ENCODE data around the gene FHOD1. TPM values are rescaled to one million over a fixed set of nuclear protein-coding genes. Genes with fewer than 3 reads are reported as not detected.

FHOD1 gene
- total RNA-seq, 2 donors from 2014 or later: 104 to 145 TPM

DNA sequence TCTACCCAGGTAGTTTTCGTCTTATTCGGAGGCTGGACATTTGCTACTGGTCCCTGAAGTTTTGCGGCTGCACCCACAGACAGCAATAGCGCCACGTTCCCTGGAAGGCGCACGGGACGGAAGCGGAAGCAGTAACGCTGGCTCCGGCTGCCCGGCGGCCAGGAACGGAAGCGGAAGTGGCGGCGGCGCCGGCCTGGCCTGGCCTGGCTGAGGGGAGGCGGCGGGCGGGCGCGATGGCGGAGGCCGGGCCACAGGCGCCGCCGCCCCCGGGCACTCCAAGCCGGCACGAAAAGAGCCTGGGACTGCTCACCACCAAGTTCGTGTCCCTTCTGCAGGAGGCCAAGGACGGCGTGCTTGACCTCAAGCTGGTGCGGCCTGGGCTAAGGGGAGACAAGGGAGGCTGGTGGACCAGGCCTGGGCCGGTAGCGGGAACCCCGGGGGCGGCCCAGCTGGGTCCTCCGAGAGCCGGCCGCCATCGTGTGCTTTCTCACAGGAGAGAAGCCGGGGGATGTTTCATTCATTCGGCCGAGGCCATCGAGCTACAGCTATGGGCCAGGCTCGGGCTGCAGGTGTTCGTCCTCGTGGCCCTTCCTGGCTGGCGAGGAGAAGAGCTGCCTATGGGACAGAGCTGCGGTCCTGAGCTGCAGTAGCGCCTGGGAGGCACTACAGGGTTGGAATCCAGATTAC is 55.1 kb downstream of the FHOD1 start, which contains the start of gene E2F4:
Gene E2F4, plus strand, starts transcription at position 161 of the 687 bp plus-strand sequence. Its CDS starts 73 bp downstream, at position 234.
- peak; percentile 99 for ATAC-seq (replicated peaks)
- H3K4me3 Mint-ChIP-seq: peak within 1 kb of the TSS; percentile 85
- no peaks in the 10 kb centered on the region for H3K27me3 Mint-ChIP-seq
- peaks cover 27% of the 10 kb centered on the region for H3K4me1 Mint-ChIP-seq
- peaks cover 48% of the 10 kb centered on the region for H3K36me3 Mint-ChIP-seq (ENCODE audit: low read depth)
- peak within 1 kb of the TSS; percentile 88 for H3K27ac Mint-ChIP-seq
- H3K9me3 Mint-ChIP-seq: no peaks in the 10 kb centered on the region

GRCh38 chr16:67191411-67191994 is 55.8 kb downstream of the FHOD1 start:
- ATAC-seq (replicated peaks): peak; percentile 16
- H3K4me3 Mint-ChIP-seq: peak overlapping the region; percentile 85
- H3K27me3 Mint-ChIP-seq: no peaks in the 10 kb centered on the region
- H3K27ac Mint-ChIP-seq: peak overlapping the region; percentile 88
- peaks cover 42% of the 10 kb centered on the region for H3K36me3 Mint-ChIP-seq (ENCODE audit: low read depth)
- no peaks in the 10 kb centered on the region for H3K9me3 Mint-ChIP-seq
- peaks cover 22% of the 10 kb centered on the region for H3K4me1 Mint-ChIP-seq

- H3K4me1 Mint-ChIP-seq: peaks cover 15% of the 10 kb centered on the region
- H3K27me3 Mint-ChIP-seq: no peaks in the 10 kb centered on the region
- H3K27ac Mint-ChIP-seq: peak overlapping the region; percentile 88
- no peaks in the 10 kb centered on the region for H3K9me3 Mint-ChIP-seq
- ATAC-seq (replicated peaks): no peak
- peaks cover 34% of the 10 kb centered on the region for H3K36me3 Mint-ChIP-seq (ENCODE audit: low read depth)
- peak overlapping the region; percentile 85 for H3K4me3 Mint-ChIP-seq
Measured at GRCh38 chr16:67190448-67191399, 56.6 kb downstream of the FHOD1 start.

DNA sequence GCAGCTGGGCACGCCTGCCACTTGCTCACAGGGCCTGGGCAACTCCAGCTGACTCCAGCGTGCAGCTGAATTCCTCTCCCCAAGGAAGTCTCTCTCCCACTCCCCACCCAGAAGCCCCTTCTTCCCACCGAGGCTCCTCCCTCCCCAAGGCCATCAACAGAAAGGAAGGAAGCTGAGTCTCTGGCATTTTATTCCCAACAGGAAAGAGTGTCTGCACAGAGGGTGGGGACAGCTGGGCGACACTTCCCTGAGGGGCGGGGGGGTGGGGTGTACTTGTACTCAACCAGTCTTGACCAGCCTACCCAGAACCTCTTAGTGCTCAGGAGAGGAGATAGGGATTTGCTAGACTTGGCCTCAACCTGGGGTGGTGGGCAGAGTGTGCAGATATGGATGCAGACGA is 57.2 kb downstream of the FHOD1 start, which contains the start of gene EXOC3L1:
Gene EXOC3L1, minus strand, starts transcription at position 96 of the 400 bp plus-strand sequence. CDS start 460 bp downstream, outside the sequence.
- Mint-ChIP-seq H3K4me1 (peaks cover 20% of the 10 kb centered on the region), H3K36me3 (ENCODE audit: low read depth) (peaks cover 32% of the 10 kb centered on the region), H3K4me3 (peak within 1 kb of the TSS; percentile 85), H3K9me3 (no peaks in the 10 kb centered on the region), H3K27ac (peak within 1 kb of the TSS; percentile 88), H3K27me3 (no peaks in the 10 kb centered on the region)
- no peak for ATAC-seq (replicated peaks)

GRCh38 chr16:67188798-67189197 is 58.5 kb downstream of the FHOD1 start:
- no peaks in the 10 kb centered on the region for H3K9me3 Mint-ChIP-seq
- no peaks in the 10 kb centered on the region for H3K27me3 Mint-ChIP-seq
- peaks cover 17% of the 10 kb centered on the region for H3K4me1 Mint-ChIP-seq
- ATAC-seq (replicated peaks): no peak
- H3K36me3 Mint-ChIP-seq (ENCODE audit: low read depth): peaks cover 20% of the 10 kb centered on the region
- no peak overlapping the region for H3K4me3 Mint-ChIP-seq
- H3K27ac Mint-ChIP-seq: no peak overlapping the region

DNA sequence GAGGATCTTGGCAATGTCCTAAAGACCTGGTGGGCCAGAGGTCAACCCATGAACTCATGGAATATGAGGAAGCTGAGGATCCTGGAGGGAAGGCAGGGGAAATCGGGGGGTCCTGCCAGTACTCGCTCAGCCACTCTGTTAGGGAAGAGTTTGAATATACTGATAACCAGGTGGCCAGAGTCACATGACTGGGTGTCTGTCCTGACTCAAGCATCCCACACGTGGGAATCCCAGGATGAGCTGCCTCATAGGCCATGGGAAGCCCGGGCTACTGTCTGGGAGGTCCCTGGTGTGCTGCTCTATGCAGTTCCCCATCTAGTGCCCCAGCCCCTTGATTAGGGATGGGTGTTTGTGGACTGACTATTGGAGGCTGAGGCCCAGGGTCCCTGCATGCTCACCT is 59.0 kb downstream of the FHOD1 start:
- Mint-ChIP-seq H3K9me3 (no peaks in the 10 kb centered on the region), H3K4me3 (no peak overlapping the region), H3K4me1 (peaks cover 15% of the 10 kb centered on the region), H3K27me3 (no peaks in the 10 kb centered on the region), H3K27ac (no peak overlapping the region), H3K36me3 (ENCODE audit: low read depth) (peaks cover 15% of the 10 kb centered on the region)
- no peak for ATAC-seq (replicated peaks)

- Mint-ChIP-seq H3K27ac (no peak overlapping the region), H3K27me3 (no peaks in the 10 kb centered on the region)
- no peak for ATAC-seq (replicated peaks)
Measured at GRCh38 chr16:67187175-67187890, 59.9 kb downstream of the FHOD1 start.

DNA sequence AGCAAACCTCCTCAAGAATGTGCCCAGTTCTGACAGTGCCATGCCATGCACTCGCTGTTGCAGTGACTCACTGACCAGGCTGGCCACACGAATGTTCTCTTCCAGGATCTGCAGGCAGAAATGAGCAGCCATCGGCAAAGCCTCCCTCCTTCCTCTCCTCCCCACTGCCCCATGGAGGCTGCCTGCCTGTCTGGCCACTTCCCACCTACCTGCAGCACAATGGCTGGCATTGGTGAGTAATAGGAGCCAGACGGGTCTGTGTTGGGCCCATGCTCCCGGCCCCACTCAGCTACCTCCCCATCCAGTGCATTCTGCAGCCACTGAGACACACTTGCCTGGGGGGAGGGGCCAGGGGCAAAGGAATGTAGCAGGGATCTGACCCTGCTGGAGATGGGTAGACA is 60.7 kb downstream of the FHOD1 start:
- Mint-ChIP-seq H3K9me3 (no peaks in the 10 kb centered on the region), H3K4me1 (peaks cover 13% of the 10 kb centered on the region), H3K36me3 (ENCODE audit: low read depth) (peaks cover 5% of the 10 kb centered on the region), H3K27me3 (no peaks in the 10 kb centered on the region), H3K27ac (no peak overlapping the region), H3K4me3 (no peak overlapping the region)
- no peak for ATAC-seq (replicated peaks)

More at GRCh38 chr16:67187175-67187890, 59.9 kb downstream of the FHOD1 start:
- Mint-ChIP-seq H3K36me3 (ENCODE audit: low read depth) (peaks cover 5% of the 10 kb centered on the region), H3K4me3 (no peak overlapping the region), H3K4me1 (peaks cover 15% of the 10 kb centered on the region), H3K9me3 (no peaks in the 10 kb centered on the region)

GRCh38 chr16:67185651-67186134 is 61.6 kb downstream of the FHOD1 start:
- Mint-ChIP-seq H3K27me3 (no peaks in the 10 kb centered on the region), H3K27ac (peak overlapping the region; percentile 65), H3K36me3 (ENCODE audit: low read depth) (peaks cover 5% of the 10 kb centered on the region), H3K4me1 (peaks cover 8% of the 10 kb centered on the region), H3K4me3 (no peak overlapping the region), H3K9me3 (no peaks in the 10 kb centered on the region)
- ATAC-seq (replicated peaks): no peak

DNA sequence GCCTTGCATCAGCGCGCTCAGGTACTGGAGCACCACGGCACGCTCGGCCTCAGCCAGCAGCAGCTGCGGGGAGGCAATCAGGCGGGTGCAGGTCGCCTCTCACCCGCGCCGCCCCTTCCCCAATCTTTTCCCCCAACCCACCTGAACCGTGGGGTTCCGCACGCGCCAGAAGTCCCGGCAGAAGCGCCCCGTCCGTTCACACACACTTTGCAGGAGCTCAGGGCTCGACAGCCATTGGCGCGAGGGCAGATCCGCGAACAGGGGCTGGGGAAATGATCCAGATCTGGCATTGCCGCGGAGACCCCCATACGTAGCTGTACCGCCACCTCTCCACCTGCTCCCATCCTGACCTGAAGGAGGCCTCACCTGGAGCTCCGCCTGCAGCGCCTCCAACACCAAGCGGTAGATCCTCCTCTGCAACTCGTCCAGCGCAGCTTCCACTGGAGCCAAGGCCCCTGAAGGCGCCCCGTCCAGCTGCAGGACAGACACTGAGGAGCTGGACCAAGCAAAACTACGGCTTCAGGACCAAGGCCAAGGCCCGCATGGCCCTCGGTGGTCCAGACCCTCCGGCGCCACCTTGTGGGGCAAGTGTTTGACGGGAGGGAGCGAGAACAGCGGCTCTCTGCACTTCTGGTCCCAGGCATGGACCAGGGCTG is 62.2 kb downstream of the FHOD1 start:
- H3K36me3 Mint-ChIP-seq (ENCODE audit: low read depth): peaks cover 5% of the 10 kb centered on the region
- H3K9me3 Mint-ChIP-seq: no peaks in the 10 kb centered on the region
- H3K27me3 Mint-ChIP-seq: no peaks in the 10 kb centered on the region
- H3K4me3 Mint-ChIP-seq: no peak overlapping the region
- H3K4me1 Mint-ChIP-seq: peaks cover 8% of the 10 kb centered on the region
- peak; percentile 23 for ATAC-seq (replicated peaks)
- peak overlapping the region; percentile 65 for H3K27ac Mint-ChIP-seq

DNA sequence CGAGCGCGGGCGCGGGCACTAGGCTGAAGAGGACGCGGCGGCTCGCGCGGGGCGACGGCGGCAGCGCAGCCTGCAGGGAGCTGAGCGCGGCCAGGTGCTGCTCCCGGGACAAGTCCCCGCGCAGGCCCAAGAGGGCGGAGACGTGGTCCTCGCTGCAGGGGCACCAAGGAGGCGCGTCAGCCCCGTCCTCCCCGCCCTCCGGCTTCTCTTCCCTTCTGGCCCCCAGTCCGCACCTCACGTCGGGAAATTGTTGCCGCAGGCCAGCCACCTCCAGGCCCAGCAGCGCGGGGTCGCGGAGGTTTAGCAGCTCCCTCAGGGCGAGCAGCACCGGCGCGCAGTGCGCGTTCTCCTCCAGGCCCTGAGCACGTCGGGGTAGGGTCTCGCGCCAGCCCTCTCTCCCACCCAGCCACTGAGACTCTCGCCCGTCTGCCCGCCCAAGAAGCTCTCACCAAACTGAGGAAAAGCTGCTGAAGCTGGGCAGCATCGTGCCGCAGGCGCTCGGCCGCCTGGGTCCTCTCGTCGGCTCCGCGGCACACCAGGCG is 62.8 kb downstream of the FHOD1 start:
- H3K9me3 Mint-ChIP-seq: no peaks in the 10 kb centered on the region
- peak; percentile 15 for ATAC-seq (replicated peaks)
- peaks cover 8% of the 10 kb centered on the region for H3K4me1 Mint-ChIP-seq
- no peak overlapping the region for H3K4me3 Mint-ChIP-seq
- no peak overlapping the region for H3K27ac Mint-ChIP-seq
- peaks cover 5% of the 10 kb centered on the region for H3K36me3 Mint-ChIP-seq (ENCODE audit: low read depth)
- H3K27me3 Mint-ChIP-seq: no peaks in the 10 kb centered on the region

DNA sequence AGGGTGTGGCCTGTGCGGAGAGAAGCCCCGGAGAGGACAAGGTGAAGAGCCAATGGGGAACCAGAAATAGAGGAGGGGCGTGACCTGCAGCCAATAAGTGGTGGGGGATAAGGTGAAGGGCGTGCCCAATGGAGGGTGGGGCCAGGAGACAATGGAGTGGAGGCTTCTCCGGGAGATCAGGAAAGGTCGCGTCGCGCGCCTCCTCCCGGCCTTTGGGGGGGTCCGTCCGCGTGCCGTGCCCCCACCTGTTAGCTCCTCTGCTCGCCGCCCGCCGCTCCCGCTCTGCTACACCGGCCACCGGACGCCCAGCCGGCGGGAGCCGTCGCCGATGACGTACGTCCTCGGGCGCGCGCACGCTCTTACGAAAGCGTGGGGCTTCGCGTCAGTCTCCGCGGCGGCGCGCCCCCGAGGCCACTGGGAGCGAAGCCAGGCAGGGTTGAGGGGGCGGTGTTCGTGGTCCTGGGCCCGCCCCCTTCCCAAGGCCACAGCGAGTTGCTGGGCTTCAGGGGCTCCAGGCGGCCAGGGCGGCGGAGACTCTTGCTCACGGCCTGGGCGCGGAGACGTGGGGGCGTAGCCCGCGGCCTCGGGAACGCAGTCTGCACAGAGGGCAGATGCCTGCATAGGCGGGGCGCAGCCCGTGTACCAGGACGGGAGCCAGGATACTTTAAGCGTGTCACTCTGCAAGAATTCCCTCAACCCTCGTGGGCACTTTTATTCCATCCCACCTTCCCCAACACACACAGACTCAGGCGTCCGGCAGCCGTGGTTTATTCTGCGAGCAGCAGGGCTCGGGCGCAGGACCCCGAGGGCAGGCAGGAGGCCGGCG is 63.4 kb downstream of the FHOD1 start, which contains the start of gene MATCAP1:
Gene MATCAP1, minus strand, starts transcription at position 337 of the 826 bp plus-strand sequence. CDS start 3,353 bp downstream, outside the sequence.
- Mint-ChIP-seq H3K27me3 (no peaks in the 10 kb centered on the region), H3K27ac (no peak within 1 kb of the TSS), H3K36me3 (ENCODE audit: low read depth) (peaks cover 7% of the 10 kb centered on the region), H3K4me3 (no peak within 1 kb of the TSS), H3K9me3 (no peaks in the 10 kb centered on the region), H3K4me1 (peaks cover 11% of the 10 kb centered on the region)
- ATAC-seq (replicated peaks): peak; percentile 94
